ENCODE data around the gene SYTL3.

The SYTL3 gene

DNA sequence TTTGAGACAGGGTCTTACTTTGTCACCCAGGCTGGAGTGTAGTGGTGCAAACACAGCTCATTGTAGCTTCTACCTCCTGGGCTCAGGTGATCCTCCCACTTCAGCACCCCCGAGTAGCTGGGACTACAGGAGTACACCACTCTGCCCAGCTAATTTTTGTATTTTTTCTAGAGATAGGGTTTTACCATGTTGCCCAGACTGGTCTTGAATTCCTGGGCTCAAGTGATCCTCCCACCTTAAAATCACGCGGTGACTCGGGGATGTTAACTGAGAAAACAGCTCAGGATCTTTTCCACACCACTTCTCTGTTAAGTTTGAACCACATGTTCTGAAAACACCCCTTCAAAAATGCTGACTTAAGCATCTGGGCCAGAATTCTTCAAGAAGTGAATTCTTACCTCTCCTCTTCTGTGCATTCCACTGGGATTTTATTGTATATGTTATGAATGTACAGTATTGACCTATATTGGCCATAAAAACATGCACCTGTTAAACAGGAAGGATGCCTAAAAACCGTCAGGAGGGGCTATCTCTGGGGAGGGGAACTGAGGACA, 72.4 kb downstream of the SYTL3 start:
- Histone ChIP-seq H3K27me3 (no peaks in the 10 kb centered on the region), H3K4me3 (ENCODE audit: low read depth, low read length) (no peak overlapping the region), H3K4me1 (no peaks in the 10 kb centered on the region), H3K9me3 (no peaks in the 10 kb centered on the region), H3K36me3 (no peaks in the 10 kb centered on the region)
- TF ChIP-seq, protein P1, sequence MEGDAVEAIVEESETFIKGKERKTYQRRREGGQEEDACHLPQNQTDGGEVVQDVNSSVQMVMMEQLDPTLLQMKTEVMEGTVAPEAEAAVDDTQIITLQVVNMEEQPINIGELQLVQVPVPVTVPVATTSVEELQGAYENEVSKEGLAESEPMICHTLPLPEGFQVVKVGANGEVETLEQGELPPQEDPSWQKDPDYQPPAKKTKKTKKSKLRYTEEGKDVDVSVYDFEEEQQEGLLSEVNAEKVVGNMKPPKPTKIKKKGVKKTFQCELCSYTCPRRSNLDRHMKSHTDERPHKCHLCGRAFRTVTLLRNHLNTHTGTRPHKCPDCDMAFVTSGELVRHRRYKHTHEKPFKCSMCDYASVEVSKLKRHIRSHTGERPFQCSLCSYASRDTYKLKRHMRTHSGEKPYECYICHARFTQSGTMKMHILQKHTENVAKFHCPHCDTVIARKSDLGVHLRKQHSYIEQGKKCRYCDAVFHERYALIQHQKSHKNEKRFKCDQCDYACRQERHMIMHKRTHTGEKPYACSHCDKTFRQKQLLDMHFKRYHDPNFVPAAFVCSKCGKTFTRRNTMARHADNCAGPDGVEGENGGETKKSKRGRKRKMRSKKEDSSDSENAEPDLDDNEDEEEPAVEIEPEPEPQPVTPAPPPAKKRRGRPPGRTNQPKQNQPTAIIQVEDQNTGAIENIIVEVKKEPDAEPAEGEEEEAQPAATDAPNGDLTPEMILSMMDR (IDR thresholded peaks at IDR 0.05; ENCODE audit: low read depth, low read length), result no peak
- no peak for DNase-seq

DNA sequence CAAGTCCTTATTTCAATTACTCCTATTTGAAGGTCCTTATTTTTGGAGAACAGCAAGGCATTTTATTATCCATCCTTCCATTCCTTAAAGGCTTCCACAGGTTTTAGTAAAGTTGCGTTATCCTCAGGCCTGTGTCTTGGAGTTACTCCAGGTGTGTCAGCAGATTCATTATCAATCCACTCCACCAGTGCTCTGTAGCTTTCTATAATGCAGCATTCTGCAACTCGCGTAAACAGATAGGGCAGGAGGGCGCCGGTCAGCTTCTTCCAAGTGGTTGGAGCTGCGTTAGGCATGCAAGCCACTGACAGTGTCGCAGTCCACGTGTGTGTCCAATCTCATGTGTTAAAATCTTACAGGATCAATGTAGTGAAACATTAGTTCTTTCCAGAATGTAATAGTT, 75.8 kb downstream of the SYTL3 start:
- TF ChIP-seq, protein P1 (IDR thresholded peaks at IDR 0.05; ENCODE audit: low read depth, low read length), result no peak
- Histone ChIP-seq H3K4me1 (no peaks in the 10 kb centered on the region), H3K36me3 (no peaks in the 10 kb centered on the region), H3K9me3 (no peaks in the 10 kb centered on the region), H3K4me3 (ENCODE audit: low read depth, low read length) (no peak overlapping the region), H3K27me3 (no peaks in the 10 kb centered on the region)
- no peak for DNase-seq

DNA sequence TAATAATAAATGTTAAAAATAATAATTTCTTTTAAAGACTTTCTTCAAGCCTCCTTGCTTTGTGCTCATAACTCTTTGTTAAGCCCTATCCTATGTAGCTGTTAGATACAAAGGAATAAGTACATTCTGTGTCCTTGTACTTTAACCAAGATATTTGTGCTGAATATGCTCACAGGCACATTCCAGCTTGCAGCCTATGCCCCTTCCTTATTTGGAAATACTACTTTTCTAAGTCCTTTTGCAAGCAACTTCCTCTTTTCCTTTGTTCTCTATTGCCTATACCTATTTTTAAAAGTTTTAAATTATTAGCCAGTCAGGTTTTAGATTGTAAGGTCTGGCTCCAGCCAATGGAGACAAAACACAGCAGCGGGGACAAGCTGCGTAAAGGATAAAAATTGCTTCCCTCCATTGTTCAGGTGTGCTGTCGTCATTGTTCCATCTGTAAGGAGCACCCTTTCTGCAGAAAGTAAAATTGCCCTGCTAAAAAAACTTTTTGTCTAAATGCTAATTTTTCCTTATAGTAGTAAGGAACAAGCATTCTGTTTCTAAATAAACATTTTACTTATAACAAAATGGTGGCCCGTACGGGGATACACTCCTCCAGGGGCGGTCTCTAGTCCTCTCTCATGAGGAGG, 80.2 kb downstream of the SYTL3 start:
- DNase-seq, result no peak
- H3K4me3 ChIP-seq (ENCODE audit: low read depth, low read length), result no peak overlapping the region

DNA sequence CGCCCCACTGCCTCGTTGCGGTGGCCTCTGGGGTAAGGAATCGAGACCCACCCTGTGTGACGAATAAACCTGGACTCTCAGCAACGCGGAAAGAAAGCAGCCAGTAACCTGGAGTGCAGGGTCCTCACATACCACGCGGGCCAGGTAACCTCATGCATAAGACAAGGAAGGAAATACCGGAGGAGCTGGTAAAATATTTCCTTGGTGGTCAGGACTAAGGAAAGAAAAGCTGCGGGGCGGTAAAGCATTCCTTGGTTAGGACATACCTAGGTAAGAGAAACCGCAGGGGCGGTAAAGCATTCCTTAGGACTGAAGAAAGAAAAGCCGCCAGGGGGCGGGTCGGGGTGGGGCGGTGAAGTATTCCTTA, 80.7 kb downstream of the SYTL3 start:
- H3K27me3 ChIP-seq, result no peaks in the 10 kb centered on the region
- H3K4me3 ChIP-seq (ENCODE audit: low read depth, low read length), result no peak overlapping the region
- no peak for DNase-seq
- no peaks in the 10 kb centered on the region for H3K4me1 ChIP-seq
- H3K9me3 ChIP-seq, result no peaks in the 10 kb centered on the region
- H3K36me3 ChIP-seq, result no peaks in the 10 kb centered on the region
- TF ChIP-seq, protein P1 (IDR thresholded peaks at IDR 0.05; ENCODE audit: low read depth, low read length), result no peak

More for the DNA sequence above, 80.2 kb downstream of the SYTL3 start:
- TF ChIP-seq, protein P1 (IDR thresholded peaks at IDR 0.05; ENCODE audit: low read depth, low read length), result no peak
- Histone ChIP-seq H3K4me1 (no peaks in the 10 kb centered on the region), H3K9me3 (no peaks in the 10 kb centered on the region), H3K27me3 (no peaks in the 10 kb centered on the region), H3K36me3 (no peaks in the 10 kb centered on the region)

DNA sequence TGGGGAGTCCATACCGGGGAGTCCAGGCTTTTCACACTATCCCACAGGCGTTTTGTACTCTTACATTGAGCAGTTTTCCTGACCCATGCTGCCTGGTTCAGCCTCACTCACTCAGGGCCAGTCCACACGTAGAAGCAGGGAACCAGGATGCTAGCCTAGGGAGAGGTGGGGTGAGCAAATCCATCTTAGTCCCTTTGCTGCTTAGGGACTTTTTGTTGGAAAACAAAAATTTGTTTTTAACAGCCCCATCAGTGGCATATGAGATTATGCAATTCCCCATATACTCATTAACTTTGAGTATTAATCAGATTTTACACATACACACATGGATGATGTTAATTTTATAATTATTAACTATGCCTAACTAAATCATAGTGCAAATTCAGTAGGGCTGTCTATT, 85.2 kb downstream of the SYTL3 start:
- Histone ChIP-seq H3K27me3 (no peaks in the 10 kb centered on the region), H3K9me3 (peaks cover 3% of the 10 kb centered on the region; the same call in 1 of the 2 replicates), H3K4me1 (peaks cover 6% of the 10 kb centered on the region; the same call in 1 of the 2 replicates), H3K4me3 (ENCODE audit: low read depth, low read length) (no peak overlapping the region), H3K36me3 (no peaks in the 10 kb centered on the region)
- no peak for DNase-seq
- TF ChIP-seq, protein P1 (IDR thresholded peaks at IDR 0.05; ENCODE audit: low read depth, low read length), result no peak

DNA sequence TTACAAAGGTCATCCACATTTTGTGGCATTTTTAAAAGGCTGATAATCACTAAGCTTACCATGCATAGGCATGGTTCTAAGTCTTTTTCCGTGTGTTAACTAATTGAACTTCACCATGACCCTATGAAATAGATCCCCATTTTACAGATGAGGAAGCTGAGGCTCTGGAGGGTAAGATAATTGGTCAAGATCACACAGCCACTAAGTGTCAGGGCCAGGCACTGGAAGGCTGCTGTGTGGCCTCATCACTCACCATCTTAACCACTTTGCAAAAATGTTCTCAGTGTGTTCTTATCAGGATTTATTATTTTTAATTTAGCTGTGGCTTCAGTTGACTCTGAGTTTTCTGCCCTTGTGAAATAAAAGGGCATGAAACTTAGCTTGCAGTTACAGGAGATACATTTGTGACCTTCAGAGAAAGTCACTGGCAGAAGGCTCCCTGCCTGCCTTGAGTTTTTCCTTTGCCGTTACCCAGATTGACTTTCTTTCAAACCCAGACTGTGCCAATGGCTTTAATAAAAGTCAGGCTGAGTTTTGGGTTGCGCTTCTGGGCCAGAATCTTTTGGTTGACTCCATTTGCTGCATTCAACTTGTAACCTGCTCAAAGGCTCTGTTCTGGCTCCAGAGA, 87.3 kb downstream of the SYTL3 start:
- no peak for DNase-seq
- TF ChIP-seq, protein P1 (IDR thresholded peaks at IDR 0.05; ENCODE audit: low read depth, low read length), result no peak
- peaks cover 6% of the 10 kb centered on the region; the same call in 1 of the 2 replicates for H3K4me1 ChIP-seq
- H3K9me3 ChIP-seq, result peaks cover 3% of the 10 kb centered on the region; the same call in 1 of the 2 replicates
- H3K4me3 ChIP-seq (ENCODE audit: low read depth, low read length), result no peak overlapping the region
- H3K27me3 ChIP-seq, result no peaks in the 10 kb centered on the region
- no peaks in the 10 kb centered on the region for H3K36me3 ChIP-seq

Measured in BE2C (cell line).